HG03354 (cell line): Measurements from ENCODE around the gene DYRK1B.
"Not testable (repeated sequence)": the region's sequence is repeated elsewhere in the genome, so short reads cannot be mapped to it uniquely, and the experiment has no call there.

Experiments
- ATAC-seq: cut with Tn5 transposase; IDR thresholded peaks from one replicate; pipeline ENCODE4 v1.9.1; 2021; ENCODE audit warnings: mild to moderate bottlenecking; ENCODE audit not compliant: unreplicated experiment, poor library complexity, severe bottlenecking

DYRK1B gene

DNA sequence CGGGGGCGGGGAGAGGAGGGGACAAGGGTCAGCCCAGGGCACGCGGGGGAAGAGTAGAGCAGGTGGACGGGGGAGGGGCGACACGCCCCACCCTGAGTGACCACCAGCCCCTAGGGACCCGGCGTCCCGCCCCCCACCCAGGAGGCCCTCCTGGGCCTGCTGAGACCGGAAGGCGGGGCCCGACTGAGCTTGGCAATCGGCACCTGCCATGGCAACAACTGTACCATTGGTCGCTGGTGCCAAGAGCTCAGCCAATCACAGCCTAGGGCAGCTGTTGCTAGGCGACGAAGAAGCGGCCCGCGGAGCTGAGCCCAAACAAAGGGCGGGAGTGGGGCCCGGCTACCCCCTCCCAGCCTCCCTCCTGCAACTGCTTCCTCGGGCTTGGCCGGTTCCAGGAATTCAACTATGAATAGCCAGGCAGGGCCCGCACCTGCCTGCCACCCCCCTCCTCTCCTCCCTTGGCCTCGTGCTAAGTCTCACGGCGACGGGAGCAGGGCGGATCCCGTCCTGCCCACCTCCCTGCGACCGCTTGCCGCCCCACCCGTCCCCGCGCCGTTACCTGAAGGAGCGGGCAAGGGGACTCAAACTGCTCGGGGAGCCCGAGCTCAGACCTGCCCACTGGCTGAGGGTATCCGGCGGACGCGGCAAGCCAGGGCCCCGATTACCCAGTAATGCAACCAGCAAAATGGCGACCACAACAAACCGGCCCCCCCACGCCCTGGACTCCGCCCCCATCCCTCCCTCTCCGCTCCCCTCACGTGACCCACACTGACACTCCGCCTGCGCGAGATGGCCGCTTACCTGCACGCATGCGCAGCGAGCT lies at the start of gene DYRK1B:
TSS of gene DYRK1B (minus strand) at position 699 of the 823 bp plus-strand sequence. CDS start 2,295 bp downstream, outside the sequence.
- ATAC-seq = peak; percentile 89

DNA sequence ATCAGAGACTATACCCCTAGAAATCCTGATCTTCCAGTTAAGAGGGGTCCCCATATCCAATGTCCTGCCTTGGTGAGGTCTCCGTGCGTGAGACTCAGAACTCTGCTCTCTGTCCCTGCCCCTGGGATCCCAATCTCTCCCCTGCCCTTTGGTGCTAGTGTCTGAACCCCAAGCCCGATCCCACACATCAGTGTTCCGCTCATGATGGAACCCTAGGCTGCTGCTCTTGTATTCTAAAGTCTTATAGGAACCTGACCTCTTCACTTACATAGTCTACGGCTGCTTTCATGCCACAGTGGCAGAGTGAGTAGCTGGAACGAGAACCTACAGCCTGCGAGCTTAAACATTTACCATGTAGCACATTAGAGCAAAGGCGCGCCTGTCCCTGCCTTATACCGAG lies 48.7 kb upstream of the DYRK1B start:
- not testable (repeated sequence) for ATAC-seq

GRCh38 chr19:39881495-39882110 lies 47.6 kb upstream of the DYRK1B start:
- ATAC-seq = peak; percentile 51

GRCh38 chr19:39880241-39880640 lies 46.3 kb upstream of the DYRK1B start:
- not testable (repeated sequence) for ATAC-seq

DNA sequence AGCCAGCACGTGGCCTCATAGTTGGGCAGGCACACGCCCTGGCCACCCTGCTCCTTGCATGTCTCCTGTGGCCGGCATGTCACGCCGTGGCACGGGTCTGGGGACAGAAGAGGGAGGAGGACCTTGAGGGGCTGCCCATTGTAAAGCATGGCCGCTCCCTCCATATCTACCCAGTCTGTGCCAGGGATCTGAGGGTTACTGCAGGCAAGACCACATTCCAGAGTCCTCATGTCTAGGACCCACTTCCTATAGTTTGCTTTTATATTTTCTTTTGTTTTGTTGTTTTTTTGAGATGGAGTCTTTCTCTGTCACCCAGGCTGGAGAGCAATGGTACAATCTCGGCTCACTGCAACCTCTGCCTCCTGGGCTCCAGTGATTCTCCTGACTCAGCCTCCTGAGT lies 45.8 kb upstream of the DYRK1B start:
- not testable (repeated sequence) for ATAC-seq

DNA sequence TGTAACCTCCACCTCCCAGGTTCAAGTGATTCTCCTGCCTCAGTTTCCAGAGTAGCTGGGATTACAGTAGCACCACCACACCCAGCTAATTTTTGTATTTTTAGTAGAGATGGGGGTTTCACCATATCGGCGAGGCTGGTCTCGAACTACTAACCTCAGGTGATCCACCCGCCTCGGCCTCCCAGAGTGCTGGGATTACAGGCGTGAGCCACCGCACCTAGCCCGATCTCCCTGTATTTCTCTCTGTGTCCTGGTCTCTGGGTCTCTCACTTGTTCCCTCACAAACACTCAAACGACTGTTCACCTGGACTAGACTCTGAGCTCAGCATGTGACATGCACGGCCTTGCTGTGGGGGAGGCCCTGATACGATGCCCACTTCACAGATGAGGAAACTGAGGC lies 44.9 kb upstream of the DYRK1B start:
- not testable (repeated sequence) for ATAC-seq

DNA sequence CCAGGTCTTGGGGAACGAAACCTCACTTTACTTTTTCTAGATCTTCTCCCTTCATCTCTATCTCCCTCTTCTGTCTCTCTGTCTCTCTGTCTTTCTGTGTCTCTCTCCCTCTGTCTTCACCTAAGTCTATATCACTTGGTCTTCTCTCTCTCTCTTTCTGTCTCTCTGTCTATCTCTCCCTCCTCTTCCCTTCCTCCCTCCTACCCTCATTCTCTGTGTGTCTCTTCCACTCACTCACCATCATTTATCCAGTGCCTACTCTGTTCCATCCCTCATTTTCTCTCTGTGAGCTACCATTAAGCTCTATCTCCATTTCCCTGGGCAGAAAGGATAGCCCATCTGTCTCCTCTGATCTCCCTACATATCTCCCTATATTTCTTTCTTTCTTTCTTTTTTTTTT lies 44.4 kb upstream of the DYRK1B start:
- no peak for ATAC-seq

GRCh38 chr19:39877982-39878381 lies 44.0 kb upstream of the DYRK1B start:
- not testable (repeated sequence) for ATAC-seq

DNA sequence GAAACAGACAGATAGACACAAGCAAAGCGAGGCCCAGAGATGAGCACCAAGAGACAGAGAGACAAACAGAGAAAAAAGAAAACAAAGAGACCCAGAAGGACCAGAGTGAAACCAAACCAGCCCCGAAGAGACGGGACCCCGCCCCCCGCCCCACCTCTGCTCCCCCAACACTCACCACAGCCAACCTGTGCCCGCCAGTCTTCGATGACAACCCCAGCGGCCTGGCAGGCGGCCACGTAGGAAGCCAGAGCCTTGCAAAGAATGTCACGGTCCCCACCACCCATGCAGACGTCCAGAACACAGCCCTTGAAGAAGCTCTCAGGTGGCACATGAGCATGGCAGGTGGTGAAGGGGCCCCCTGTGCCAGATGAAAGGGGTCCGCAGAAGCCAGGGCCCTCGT lies 43.5 kb upstream of the DYRK1B start:
- ATAC-seq = not testable (repeated sequence)

DNA sequence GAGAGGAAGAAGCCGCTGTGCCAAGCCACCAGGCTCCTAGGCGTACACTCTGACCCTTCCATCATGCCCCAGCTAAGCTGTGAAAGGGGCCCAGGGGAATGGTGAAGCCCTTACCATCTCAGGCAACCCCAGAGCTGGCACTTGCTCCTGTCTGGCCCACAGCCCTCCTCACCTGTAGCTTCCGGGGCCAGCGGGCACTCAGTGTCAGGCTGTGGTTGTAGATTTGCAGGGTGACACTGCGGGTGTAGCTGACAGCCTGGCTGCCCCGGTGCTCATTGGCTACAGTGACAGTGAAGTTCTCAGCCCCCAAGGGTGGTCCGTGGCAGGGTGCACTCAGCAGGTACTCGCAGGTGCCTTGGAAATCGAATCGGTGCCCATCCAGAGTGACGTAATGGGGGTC lies 42.5 kb upstream of the DYRK1B start:
- ATAC-seq = not testable (repeated sequence)

- ATAC-seq = not testable (repeated sequence)
These were observed 41.5 kb upstream of the DYRK1B start for GRCh38 chr19:39875401-39875864.

GRCh38 chr19:39874404-39874803 lies 40.4 kb upstream of the DYRK1B start:
- ATAC-seq = no peak

- no peak for ATAC-seq
These were observed 39.4 kb upstream of the DYRK1B start for GRCh38 chr19:39873385-39873784.

- no peak for ATAC-seq
These were observed 38.2 kb upstream of the DYRK1B start for GRCh38 chr19:39871886-39872866.

DNA sequence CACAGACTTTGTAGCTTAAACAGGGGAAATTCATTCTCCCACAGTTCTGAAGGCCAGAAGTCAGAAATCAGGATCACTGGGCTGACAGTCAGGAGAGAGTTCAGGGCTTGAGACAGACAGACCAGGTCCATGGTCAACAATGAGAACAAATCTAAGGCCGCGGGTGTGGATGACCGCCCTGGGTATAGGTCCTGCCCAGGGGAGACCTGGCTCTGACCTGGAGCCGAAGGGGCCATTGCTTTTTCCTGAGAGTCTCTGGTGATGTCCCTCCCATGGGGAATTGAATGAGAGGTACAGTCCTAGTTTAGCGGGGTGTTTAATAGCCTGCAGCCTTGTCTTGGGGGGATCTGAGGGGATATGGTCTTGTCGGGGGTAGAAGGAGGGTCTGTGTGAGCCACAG lies 37.4 kb upstream of the DYRK1B start:
- no peak for ATAC-seq

DNA sequence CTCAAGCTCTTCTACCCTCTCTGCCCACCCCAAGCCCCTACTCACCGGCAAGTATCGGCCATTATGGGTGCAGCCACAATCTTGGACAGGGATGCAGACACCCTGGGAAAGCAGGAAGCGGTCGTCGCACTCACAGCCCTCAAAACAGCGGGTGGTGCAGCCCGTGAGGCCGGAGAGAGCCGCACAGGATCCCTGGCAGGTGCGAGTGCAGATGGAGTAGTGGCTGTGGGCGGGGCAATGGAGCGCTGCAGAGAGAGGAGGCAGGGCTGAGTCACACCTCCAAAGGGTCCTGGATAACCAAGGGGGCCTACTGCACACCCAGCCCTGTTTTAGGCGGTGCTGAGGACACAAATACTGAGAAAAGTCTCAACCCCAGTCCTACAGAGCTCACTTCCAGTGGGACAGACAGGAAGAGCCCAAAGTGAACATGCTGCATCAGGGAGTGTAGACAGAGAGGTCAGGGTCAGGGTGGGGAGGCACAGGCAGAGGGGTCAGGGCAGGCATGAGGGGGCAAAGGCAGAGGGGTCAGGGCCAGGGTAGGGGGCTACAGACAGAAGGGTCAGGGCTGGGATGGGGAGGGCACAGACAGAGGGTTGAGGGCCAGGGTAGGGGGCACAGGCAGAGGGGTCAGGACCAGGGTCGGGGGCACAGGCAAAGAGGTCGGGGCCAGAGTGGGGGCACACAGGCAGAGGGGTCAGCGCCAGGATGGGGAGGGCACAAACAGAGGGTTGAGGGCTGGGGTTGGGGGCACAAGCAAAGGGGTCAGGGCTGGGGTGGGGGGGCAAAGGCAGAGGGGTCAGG lies 36.4 kb upstream of the DYRK1B start:
- ATAC-seq = no peak

- ATAC-seq = no peak
These were observed 34.0 kb upstream of the DYRK1B start for GRCh38 chr19:39867952-39868351.

GRCh38 chr19:39867133-39867532 lies 33.2 kb upstream of the DYRK1B start:
- no peak for ATAC-seq

- ATAC-seq = no peak
These were observed 32.0 kb upstream of the DYRK1B start for GRCh38 chr19:39865953-39866352.
